Activated T-cell treated with anti-CD3 and anti-CD28 coated beads for 48 hours (primary cell): ENCODE results near the gene HOXC11.

Experiments used
- DNase-seq: peaks from one replicate; pipeline ENCODE4 v3.0.0-alpha.2; 2020; ENCODE audit warnings: low read depth

Gene HOXC11

GRCh38 chr12:53973236-53974042 lies 513 bp downstream of the HOXC11 start:
- no peak for DNase-seq

GRCh38 chr12:53974084-53975063 lies 1.4 kb downstream of the HOXC11 start, which contains the start of gene HOTAIR:
HOTAIR (minus strand) TSS chr12:53974954.
- DNase-seq, result no peak

DNA sequence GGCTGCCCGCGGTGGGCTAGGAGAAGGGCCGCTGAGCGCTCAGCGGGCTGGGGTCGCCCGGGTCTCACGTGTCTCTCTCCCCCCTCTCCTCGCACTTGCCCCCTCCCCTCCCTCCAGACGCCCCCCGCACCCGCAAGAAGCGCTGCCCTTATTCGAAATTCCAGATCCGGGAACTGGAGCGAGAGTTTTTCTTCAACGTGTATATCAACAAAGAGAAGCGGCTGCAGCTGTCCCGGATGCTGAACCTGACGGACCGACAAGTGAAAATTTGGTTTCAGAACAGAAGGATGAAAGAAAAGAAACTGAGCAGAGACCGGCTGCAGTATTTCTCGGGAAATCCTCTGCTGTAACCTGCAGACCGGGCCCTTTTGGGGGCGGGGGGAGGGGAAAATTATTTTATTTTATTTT lies 2.1 kb downstream of the HOXC11 start:
- no peak for DNase-seq

DNA sequence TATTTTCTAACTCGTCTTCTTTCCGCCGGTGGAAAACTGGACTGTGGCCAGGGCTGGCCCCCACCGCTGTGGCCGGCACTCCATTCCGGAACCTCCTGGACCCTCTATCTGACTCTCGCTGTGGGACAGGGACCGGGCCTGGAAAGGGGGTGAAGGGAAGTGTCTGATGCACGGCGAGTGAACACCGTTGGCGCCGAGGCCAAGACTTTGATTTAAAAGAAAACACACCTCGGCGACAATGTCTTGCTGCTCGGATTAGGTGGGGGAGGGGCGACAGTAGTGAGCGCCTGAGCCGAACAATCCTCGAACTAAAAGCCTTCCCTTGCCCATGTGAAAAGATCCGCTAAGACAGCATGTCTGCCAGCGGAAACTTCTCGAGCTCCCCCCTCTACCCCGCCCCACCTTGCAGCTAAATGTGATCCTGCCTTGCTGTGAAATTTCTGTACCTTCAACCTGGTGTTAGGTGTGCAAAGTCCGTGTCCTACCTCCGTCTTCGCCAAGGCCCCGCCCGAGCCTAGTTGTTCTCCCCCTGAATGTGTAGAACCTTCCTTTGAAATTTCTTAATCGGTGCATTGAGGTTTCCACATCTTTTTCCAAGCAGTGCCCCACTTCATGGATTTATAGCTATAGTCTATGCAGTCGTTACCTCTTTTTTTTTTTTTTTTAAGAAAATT lies 2.7 kb downstream of the HOXC11 start:
- no peak for DNase-seq

DNA sequence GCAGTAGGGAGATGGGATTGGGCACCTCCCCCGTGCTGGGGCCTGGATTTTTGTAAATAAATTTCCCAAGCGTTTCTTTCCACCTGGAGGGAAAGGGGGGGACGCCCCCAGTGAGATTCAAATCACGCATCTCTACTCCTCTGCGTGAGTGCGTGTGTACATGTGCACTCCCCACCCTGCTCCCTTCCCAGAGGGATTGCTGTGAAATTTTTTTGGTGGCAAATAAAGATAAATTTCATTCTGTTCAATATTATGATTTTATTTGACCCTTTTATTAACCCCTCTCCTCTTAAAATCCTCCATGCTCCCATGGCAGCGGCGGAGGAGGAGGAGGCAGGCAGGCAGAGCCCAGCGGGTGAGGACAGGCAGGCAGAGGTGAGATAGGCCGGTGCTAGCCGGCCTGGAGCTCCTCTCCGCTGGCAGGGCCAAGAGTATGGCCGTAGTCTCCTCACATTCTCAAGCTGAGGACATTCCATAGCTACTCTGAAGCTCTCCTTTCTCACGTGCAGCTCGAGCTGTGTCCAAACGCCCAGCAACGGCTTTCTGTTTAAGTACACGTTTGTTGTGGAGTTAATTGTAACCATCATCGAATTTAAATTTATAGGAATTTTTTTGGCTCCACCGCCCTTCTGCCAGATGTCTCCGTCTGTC lies 3.4 kb downstream of the HOXC11 start:
- no peak for DNase-seq

GRCh38 chr12:53976823-53977595 lies 4.1 kb downstream of the HOXC11 start:
- no peak for DNase-seq

DNA sequence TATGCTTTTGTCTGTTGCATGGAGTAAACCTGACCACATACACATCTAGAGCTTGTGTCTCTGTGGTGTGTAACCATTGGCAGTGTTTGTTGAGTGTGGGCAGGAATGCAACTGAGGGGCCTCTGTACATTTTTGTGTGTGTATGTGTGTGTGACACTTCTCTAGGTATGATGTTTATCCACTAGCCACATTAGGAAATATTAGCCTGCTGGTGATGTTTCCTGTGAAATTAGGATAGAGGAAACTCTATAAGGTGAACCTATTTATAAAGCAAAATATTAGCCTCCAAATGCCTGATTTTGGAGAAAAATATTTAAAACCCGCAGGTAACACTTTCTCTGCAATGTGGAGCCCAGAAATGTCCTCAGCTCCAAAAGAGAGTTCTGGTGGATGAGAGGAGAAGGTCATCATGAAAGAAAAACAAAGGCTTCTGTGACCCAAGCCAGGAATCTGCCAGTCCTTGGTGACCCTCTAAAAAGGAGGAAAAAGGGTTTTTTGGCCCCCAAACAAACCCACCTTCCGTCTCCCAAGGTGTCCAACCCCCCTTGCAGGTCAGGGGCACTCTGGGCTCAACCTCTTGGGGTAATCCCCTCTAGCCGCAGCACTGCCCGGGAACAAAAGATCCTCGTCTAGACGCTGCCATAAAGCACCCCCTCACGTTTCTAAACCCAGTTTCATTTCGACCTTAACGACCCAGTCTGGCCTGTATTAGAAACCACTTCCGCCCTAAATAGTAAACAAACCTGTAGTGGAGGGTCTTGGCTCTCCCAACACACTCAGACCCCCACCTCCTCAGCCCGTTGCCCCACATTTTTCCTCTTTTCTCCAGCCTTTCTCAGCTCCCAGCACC lies 4.9 kb downstream of the HOXC11 start:
- DNase-seq, result no peak

DNA sequence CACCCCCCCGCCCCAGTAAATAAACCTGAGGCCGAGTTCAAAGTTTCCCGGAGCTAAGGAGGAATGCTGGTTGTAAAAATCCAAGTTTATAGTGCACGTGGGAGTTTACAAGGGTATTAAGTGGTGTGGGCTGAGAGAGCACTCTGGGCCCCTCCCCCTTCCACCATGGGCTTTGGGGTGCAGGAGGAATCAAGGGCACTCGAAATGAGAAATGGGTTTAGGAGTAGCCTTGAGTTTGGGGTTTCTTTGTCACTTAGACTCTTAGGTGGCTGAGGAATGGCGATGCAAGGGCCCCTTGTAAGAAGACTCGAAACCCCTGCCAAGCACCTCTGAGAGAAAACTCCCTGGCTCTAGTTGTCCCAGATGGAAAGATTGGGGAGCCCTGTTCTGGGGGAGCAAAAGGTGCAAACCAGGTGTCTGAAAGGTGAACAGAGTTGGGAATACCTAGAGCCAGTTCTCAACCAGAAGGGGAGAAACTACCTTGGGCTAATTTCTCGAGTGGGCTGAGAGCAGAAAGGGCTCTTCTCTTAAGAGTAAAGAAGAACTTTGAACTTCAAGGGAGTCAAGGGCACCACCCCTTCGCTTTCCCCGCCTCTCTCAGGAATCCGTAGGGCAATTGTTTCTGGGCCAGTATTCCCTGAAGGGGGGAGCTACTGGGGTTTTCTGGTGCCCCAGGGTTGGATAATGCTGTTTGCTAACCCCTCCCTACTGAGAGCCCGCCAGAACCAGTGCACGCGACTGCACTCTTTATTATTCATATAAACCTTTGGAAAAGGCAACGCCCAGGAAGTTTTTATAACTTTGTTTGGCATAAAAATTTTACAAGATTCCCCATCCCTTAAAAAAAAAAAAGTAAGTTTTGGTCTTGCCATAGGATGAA lies 5.8 kb downstream of the HOXC11 start:
- DNase-seq, result no peak

DNA sequence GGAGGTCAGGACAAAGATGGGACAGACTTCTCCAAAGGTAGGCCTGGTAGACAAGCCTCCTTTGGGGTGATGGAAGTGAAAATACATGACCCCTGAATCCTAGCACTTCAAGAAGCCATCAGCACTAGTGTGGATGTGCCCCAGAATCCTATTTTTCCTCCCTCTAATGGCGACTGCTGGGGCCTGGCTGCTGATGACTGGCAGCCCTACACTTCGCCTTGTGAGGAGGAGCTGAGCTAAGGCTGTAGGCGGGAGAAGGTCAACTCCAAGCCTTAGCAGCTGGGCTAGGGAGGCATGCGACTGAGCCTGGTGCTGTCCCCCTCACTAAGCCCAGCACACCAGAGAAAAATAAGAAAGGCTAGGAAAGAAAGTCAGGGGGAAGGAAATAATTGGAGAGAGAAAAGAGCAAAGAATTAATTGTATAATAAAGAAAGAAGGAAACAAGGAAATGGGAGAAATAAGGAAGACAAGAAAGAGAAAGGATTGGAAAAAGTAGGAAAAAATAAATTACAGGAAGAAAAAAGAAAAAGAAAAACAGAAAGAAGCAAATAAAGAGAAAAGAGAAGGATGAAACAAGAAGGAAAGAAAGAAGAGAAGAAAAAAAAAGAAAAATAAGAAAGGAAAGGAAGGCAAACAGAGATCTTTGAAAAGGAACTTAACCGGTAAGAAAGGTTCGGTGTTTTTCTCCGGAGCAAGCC lies 7.3 kb downstream of the HOXC11 start:
- no peak for DNase-seq

- no peak for DNase-seq
Measured at GRCh38 chr12:53980802-53981496, 8.0 kb downstream of the HOXC11 start.

- DNase-seq, result no peak
Measured at GRCh38 chr12:53981634-53982565, 9.0 kb downstream of the HOXC11 start.

DNA sequence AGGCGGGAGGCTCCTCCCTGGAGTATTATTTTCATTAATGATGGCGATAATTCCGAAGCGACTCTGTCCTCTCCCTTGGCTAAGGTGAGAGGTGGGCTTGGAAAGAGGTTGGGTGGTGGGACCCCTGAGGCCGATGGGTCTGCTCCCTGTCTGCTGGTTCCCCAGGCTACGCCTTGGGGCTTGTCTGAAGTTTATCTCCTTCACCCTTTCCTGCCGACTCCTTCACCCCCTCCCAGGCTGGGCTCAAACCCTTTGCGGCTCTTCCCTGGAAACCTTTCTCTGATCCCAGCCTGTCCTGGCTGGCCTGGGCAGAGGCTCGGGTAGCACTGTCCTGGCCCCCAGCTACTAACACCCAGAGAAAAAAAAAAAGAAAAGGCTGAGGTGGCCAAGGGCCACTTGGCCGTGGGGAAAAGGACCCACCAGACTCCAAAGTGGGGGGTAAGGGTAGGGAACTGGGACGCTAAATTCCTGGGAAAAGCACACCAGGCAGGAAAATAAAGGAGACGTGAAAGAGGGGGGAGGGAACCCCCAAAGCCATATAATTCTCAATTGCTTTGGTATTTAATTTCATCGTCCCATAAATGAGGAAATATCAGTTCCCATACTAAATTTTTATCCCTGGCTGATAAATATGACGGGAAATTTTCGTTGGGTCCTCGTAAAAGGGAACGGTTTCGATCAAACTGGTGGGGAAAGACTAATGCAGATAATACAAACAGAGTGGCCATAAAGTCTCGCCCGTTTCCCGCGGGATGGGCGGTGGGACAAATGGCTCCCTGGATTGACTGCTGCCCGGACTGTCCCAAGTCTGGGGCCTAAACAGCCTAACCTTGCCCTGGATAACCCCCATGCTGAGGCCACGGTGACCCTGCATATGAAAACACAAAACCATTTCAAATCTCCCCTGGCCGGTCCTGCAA lies 10.0 kb downstream of the HOXC11 start:
- DNase-seq, result no peak

DNA sequence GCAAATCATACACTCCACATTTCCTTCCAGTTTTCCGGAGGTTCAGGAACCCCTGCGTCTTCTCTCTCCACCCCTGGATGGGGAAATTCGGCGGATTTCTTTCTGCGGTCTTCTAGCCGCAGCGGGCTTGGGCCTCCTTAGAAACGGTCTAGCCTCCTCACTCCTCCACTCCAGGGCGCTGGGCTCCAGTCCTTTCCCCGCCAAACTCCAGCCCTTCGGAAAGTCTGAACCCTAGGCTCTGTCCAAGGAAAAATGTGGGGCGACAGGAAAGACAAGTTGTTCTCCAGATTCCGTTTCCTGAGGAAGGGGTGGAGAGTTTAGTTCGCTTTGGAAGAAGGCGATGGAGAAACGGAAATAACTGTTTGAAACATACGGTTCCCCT lies 10.6 kb downstream of the HOXC11 start:
- DNase-seq, result no peak

DNA sequence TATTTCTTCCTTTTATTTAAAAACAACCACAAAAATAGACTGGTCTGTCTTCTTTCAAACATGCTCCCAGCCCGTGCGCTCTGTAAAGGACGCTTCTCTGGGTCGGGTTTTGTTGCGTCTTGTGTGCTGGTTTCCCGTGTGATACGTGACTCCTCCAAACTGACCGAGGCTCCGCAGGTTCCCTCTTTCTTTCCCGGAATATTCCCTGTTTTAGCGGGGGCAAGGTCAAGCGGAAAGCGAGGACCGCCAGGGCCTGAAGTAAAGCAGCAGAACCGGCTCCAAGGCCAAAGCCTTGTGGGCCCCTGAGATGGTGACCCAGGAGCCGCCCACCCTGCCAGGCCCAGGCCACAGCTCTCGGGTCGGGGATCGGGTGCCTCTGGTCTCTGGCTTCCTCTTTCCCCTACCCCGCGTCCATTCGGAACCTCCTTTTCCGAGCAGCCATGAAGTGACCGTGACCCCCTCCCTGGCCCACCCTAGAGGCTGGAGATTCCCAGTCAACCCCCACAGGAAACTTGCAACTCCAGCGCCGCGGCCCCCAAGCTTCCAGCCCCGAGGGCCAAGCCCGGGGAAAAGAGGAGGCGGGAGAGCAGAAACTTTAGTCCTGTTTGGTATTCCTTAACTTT lies 11.1 kb downstream of the HOXC11 start:
- DNase-seq, result no peak
